Neural cell (in vitro differentiated cells): Measurements from ENCODE around the gene LSAMP.

ENCODE experiments used
- CTCF ChIP-seq: fragments of 450-650 bp; IDR thresholded peaks from 2 replicates; pipeline ENCODE4 v1.5.1; 2014; ENCODE audit warnings: antibody characterized with exemption, mild to moderate bottlenecking, moderate library complexity; ENCODE audit not compliant: poor library complexity, severe bottlenecking
- EZH2 ChIP-seq: fragments of 200-600, 300-800 bp; shearing (Covaris generic), sonication (generic); IDR thresholded peaks from 2 replicates; pipeline ENCODE4 v1.6.1; 2014; ENCODE audit warnings: antibody characterized with exemption, low read length, borderline replicate concordance, mild to moderate bottlenecking; ENCODE audit not compliant: insufficient read depth, poor library complexity, severe bottlenecking
- MXI1 ChIP-seq: fragments of 450-650 bp; conservative IDR thresholded peaks from 2 replicates; pipeline ENCODE4 v1.6.1; 2014; ENCODE audit warnings: antibody characterized with exemption, mild to moderate bottlenecking; ENCODE audit not compliant: poor library complexity, severe bottlenecking
- POLR2AphosphoS5 ChIP-seq: IDR thresholded peaks from 2 replicates; pipeline ENCODE4 v1.6.1; 2012
- RAD21 ChIP-seq: fragments of 450-650 bp; conservative IDR thresholded peaks from 2 replicates; pipeline ENCODE4 v1.6.1; 2014; ENCODE audit warnings: antibody characterized with exemption, mild to moderate bottlenecking, moderate library complexity
- REST ChIP-seq: IDR thresholded peaks from 2 replicates; pipeline ENCODE4 v1.6.1; 2012; ENCODE audit warnings: borderline replicate concordance

- TF ChIP-seq CTCF (no peak), MXI1 (no peak), POLR2AphosphoS5 (no peak), REST (no peak), RAD21 (no peak), EZH2 (no peak)
Observed at GRCh38 chr3:115931581-115931980, 513.7 kb downstream of the LSAMP start.
